Lower leg skin (tissue), 4 donors: Measurements from ENCODE around the gene C1QTNF9B. TPM values are rescaled to one million over a fixed set of nuclear protein-coding genes. Genes with fewer than 3 reads are reported as not detected.

Experiments used
- DNase-seq, 2 donors: peaks; one replicate each; pipeline ENCODE4 v3.0.0-alpha.2; 2019; ENCODE audit warnings: low spot score in 2 of 2
- H3K4me3 ChIP-seq: fragments of 200-600 bp; sonication (generic); 2 replicates; pipeline ENCODE4 v1.5.1; 2017; ENCODE audit warnings: mild to moderate bottlenecking, low read depth; ENCODE audit not compliant: poor library complexity, severe bottlenecking
- POLR2A ChIP-seq, 2 donors: fragments of 450-650 bp; IDR thresholded peaks; one replicate each; pipeline ENCODE4 v1.6.1; 2016 to 2017; ENCODE audit warnings: antibody characterized with exemption in 2 of 2, mild to moderate bottlenecking in 1 of 2, moderate library complexity in 1 of 2
- WGBS, 2 donors: methylation state at CpG; one replicate each; pipeline ENCODE4 v1.1.5; 2018; 5-methylcytosine and 5-hydroxymethylcytosine counted together
- intact Hi-C: fragments of 100-400 bp; cut with DNase I; formaldehyde crosslinking; loops from one replicate; pipeline ENCODE4 v1.15.0; 2023; ENCODE audit warnings: low total_unique reads
- total RNA-seq, 4 donors: library from RNA; depleted of rRNA; stranded (reverse); fragments of >200 nt; gene quantifications; one replicate each; pipeline ENCODE4 v1.1.0, GENCODE V29; 2016
- TF ChIP-seq, protein P1 (sequence below), 3 donors: fragments of 450-650 bp; IDR thresholded peaks; one replicate each; pipeline ENCODE4 v1.5.1; 2016; ENCODE audit warnings: antibody characterized with exemption in 3 of 3, mild to moderate bottlenecking in 3 of 3, moderate library complexity in 2 of 3

The C1QTNF9B gene
- total RNA-seq, 4 donors from 2014 or later, result not detected

DNA sequence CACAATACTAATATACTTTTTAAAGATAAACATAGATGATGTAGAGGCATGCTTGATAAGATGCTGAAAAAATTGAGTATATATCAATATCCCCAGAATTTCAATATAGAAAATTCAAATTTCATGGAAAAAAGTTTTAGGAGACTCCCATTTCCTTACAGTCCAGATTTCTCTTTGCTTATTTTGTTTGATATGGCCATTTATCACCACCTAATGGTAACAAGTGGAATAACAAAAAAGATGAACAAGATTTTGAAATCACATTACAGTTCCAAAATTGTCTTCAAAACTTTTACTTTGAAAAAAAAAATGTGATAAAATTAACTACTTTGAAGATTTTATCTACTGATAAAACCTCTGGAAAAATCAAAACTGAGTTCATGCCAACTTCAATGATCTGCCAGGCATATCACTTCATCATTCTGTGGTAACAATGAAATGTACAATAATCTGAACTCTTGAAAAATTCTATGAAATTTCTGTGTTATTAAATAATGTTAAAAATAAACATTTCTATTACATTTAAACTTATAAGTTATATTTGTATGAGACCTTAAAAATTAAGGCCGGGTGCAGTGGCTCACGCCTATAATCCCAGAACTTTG lies 25.6 kb downstream of the C1QTNF9B start:
- TF ChIP-seq, protein P1, sequence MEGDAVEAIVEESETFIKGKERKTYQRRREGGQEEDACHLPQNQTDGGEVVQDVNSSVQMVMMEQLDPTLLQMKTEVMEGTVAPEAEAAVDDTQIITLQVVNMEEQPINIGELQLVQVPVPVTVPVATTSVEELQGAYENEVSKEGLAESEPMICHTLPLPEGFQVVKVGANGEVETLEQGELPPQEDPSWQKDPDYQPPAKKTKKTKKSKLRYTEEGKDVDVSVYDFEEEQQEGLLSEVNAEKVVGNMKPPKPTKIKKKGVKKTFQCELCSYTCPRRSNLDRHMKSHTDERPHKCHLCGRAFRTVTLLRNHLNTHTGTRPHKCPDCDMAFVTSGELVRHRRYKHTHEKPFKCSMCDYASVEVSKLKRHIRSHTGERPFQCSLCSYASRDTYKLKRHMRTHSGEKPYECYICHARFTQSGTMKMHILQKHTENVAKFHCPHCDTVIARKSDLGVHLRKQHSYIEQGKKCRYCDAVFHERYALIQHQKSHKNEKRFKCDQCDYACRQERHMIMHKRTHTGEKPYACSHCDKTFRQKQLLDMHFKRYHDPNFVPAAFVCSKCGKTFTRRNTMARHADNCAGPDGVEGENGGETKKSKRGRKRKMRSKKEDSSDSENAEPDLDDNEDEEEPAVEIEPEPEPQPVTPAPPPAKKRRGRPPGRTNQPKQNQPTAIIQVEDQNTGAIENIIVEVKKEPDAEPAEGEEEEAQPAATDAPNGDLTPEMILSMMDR (IDR thresholded peaks at IDR 0.05), result no peak
- no peak for TF ChIP-seq POLR2A (IDR thresholded peaks at IDR 0.05)
- 83 to 90% methylated on average over 2 of the region's 2 CpGs for WGBS, 2 donors
- no peak overlapping the region for H3K4me3 ChIP-seq
- intact Hi-C loops, result no loop called here
- DNase-seq, result no peak

DNA sequence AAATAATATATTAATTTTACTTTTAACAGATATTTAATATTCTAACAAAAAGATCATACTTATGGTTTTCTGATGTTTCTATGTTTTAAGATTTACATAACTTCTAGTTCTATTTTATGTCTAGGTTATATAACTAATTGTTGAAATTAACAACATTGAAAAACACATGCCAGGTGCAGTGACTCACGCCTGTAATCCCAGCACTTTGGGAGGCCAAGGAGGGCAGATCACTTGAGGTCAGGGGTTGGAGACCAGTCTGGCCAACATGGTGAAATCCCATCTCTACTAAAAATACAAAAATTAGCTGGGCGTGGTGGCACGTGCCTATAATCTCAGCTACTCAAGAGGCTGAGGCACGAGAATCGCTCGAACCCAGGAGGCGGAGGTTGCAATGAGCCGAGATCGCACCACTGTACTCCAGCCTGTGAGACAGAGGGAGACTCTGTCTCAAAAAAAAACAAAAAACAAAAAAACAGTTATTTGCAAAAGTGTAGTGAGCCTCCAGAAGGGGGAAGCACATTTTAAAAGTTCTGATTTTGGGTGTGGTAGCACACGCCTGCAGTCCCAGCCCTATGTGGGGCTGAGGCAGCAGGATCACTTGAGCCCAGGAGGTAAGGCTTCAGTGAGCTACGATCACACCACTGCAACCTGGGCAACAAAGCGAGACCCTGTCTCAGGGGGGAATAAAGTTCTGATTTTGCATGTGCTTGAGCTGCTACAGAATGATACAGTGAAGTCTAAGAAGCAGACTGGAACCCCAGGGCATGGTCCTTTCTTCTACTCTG lies 26.8 kb downstream of the C1QTNF9B start:
- intact Hi-C loops, result no loop called here

DNA sequence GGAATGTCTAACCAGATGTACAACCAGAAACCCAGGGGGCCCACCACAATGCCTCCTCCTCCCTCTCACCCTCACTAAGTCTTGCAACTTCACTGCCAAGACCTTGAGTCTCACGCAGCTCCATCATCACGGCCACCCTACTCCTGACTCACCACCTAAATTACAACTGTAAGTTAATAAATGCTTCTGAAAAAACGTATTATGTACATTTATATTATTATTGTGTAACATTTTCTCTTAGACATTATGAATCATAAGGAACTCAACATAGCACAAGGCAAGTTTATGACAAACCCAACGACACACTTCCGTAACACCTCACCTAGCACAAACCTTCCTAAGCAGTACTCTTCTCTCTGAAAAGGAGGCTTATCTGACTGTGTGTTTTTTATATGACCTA lies 28.8 kb downstream of the C1QTNF9B start:
- no peak for DNase-seq
- TF ChIP-seq, protein P1 (IDR thresholded peaks at IDR 0.05), result no peak
- TF ChIP-seq POLR2A (IDR thresholded peaks at IDR 0.05), result no peak
- 52 to 55% methylated on average over 5 of the region's 5 CpGs for WGBS, 2 donors
- no peak overlapping the region for H3K4me3 ChIP-seq
- intact Hi-C loops, result loop anchor here (5.0 kb wide), 1 partner anchor 401 kb away; no protein-coding TSS in a partner anchor

More for the DNA sequence above, 26.8 kb downstream of the C1QTNF9B start:
- TF ChIP-seq, protein P1 (IDR thresholded peaks at IDR 0.05), result no peak
- TF ChIP-seq POLR2A (IDR thresholded peaks at IDR 0.05), result no peak
- no peak for DNase-seq
- 60 to 61% methylated on average over 12 of the region's 12 CpGs for WGBS, 2 donors
- H3K4me3 ChIP-seq, result no peak overlapping the region

DNA sequence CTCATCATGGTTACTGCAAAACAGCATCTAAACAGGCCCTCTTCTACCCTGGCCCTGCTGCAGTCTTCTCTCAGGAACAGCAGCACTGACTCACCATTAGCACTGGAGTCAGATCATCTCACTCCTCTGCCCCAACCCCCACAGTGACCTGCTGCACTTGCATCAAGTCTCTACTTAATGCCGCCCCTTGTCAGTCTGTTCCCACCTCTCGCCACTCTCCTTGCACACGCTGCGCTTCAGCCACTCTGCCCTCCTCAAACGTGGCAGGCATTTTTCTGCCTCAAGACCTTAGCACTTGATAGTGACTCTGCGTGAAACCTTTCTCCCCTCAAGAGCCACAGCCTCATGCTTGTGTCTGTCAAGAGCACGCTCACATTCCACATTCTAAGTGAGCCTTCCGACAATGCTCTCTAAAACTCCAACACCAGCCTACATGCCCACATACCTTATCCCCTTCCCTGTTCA lies 30.2 kb downstream of the C1QTNF9B start:
- H3K4me3 ChIP-seq, result no peak overlapping the region
- DNase-seq, result no peak
- 93 to 94% methylated on average over 8 of the region's 8 CpGs for WGBS, 2 donors
- TF ChIP-seq, protein P1 (IDR thresholded peaks at IDR 0.05), result no peak
- TF ChIP-seq POLR2A (IDR thresholded peaks at IDR 0.05), result no peak
- intact Hi-C loops, result loop anchor here (5.0 kb wide), 1 partner anchor 400 kb away; no protein-coding TSS in a partner anchor

DNA sequence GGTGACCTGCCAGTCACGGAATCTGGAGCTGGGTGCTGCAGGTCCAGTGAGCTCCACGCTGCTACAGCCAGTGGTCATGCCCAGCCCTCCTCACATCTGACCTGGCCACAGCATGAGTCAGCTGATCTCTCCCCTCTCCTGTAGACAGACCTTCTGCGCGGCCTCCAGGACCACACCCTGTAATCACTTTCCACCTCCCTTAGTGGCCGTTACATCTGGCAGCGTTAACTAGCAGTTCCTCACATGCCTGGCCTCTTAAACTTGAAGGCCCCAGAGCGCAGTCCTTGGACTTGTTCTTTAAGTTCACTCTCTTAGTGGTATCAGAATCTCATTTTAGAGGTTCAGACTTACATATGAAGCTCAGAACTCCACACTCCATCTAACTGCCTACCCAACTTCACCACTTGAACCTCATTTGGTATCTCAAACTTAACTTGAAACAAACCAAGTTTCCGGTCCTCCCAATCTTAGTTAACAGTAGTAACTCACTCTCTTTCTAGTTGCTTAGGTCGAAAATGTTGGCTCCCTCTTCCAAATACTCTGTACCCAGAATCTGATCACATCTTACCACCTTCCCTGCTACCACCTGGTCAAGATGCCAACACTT lies 30.8 kb downstream of the C1QTNF9B start:
- H3K4me3 ChIP-seq, result no peak overlapping the region
- intact Hi-C loops, result loop anchor here (5.0 kb wide), 1 partner anchor 399 kb away; no protein-coding TSS in a partner anchor
- WGBS, 2 donors, result 76 to 85% methylated on average over 9 of the region's 9 CpGs
- no peak for DNase-seq
- TF ChIP-seq, protein P1 (IDR thresholded peaks at IDR 0.05), result no peak
- no peak for TF ChIP-seq POLR2A (IDR thresholded peaks at IDR 0.05)
